HL-60 (cell line): ENCODE results near the gene TNPO3.

ENCODE experiments used
- DNase-seq, 2 experiments: peaks; one replicate each; pipeline ENCODE4 v3.0.0-alpha.2; 2010 to 2020; ENCODE audit warnings: low read depth in 1 of 2, low spot score in 1 of 2
- H3K27ac ChIP-seq: fragments of 250-450 bp; sonication (Bioruptor Pico); replicated peaks from 2 replicates; pipeline ENCODE4 v1.5.1; 2020; ENCODE audit warnings: mild to moderate bottlenecking, moderate library complexity
- H3K27me3 ChIP-seq: fragments of 250-450 bp; sonication (Bioruptor Pico); 2 replicates; pipeline ENCODE4 v1.5.1; 2021; ENCODE audit warnings: mild to moderate bottlenecking, moderate library complexity; ENCODE audit not compliant: insufficient read depth, poor library complexity, severe bottlenecking
- H3K4me3 ChIP-seq: replicated peaks from 2 replicates; pipeline ENCODE4 v1.5.1; 2011; ENCODE audit warnings: mild to moderate bottlenecking, control low read depth, low read length; ENCODE audit not compliant: insufficient read depth
- CTCF ChIP-seq: IDR thresholded peaks from one replicate; pipeline ENCODE4 v1.5.1; 2011; ENCODE audit warnings: low read length, control low read depth, inconsistent platforms; ENCODE audit not compliant: insufficient read depth
- GABPA ChIP-seq: IDR thresholded peaks from 2 replicates; pipeline ENCODE4 v1.6.1; 2012; ENCODE audit warnings: low read depth
- POLR2AphosphoS5 ChIP-seq: IDR thresholded peaks from 2 replicates; pipeline ENCODE4 v1.6.1; 2012; ENCODE audit warnings: low read depth
- REST ChIP-seq: IDR thresholded peaks from 2 replicates; pipeline ENCODE4 v1.6.1; 2012; ENCODE audit warnings: low read depth; ENCODE audit not compliant: insufficient replicate concordance
- SPI1 ChIP-seq: IDR thresholded peaks from 2 replicates; pipeline ENCODE4 v1.6.1; 2012; ENCODE audit warnings: low read depth, mild to moderate bottlenecking, borderline replicate concordance

Gene TNPO3

GRCh38 chr7:129013048-129013724, 41.7 kb downstream of the TNPO3 start:
- DNase-seq, result peak; percentile 6 to 20
- no peak overlapping the region for H3K4me3 ChIP-seq
- H3K27me3 ChIP-seq, result no peaks in the 10 kb centered on the region
- TF ChIP-seq SPI1 (no peak), REST (no peak), GABPA (no peak), POLR2AphosphoS5 (no peak), CTCF (no peak)
- H3K27ac ChIP-seq, result peak overlapping the region; percentile 78

GRCh38 chr7:129012641-129013040, 42.3 kb downstream of the TNPO3 start:
- DNase-seq, result no peak
- H3K4me3 ChIP-seq, result no peak overlapping the region
- H3K27me3 ChIP-seq, result no peaks in the 10 kb centered on the region
- peak overlapping the region; percentile 78 for H3K27ac ChIP-seq
- TF ChIP-seq SPI1 (no peak), CTCF (no peak)

- DNase-seq, result no peak
- H3K27me3 ChIP-seq, result no peaks in the 10 kb centered on the region
- H3K27ac ChIP-seq, result no peak overlapping the region
- no peak overlapping the region for H3K4me3 ChIP-seq
- TF ChIP-seq CTCF (no peak), GABPA (no peak), REST (no peak)
Observed at GRCh38 chr7:129010075-129010474, 44.8 kb downstream of the TNPO3 start.

GRCh38 chr7:129009437-129009836, 45.5 kb downstream of the TNPO3 start:
- DNase-seq, result no peak
- TF ChIP-seq REST (no peak), CTCF (no peak), GABPA (no peak), SPI1 (no peak), POLR2AphosphoS5 (no peak)
- H3K4me3 ChIP-seq, result no peak overlapping the region
- H3K27me3 ChIP-seq, result no peaks in the 10 kb centered on the region
- no peak overlapping the region for H3K27ac ChIP-seq
